Measurements from ENCODE around the gene BNIP3.

DNA sequence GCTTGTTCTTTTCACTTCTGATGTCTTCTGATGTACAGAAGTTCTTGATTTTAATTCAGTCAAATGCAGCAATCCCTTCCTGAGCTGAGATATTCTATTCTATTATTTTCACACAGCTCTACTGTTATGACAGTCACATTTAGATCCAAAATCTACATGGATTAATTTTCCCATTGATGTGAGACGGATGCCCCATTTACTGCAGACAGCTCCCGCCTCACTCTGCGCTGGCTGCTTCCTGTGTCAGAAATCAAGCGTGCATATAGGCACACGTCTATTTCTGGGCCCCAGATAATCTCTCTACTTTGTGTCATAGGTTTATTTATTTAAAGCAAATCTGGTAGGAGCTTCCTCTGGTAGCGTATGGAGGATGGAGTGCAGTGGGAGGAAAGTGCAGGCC lies 6.7 kb downstream of the BNIP3 start:
- TF ChIP-seq, protein P1, sequence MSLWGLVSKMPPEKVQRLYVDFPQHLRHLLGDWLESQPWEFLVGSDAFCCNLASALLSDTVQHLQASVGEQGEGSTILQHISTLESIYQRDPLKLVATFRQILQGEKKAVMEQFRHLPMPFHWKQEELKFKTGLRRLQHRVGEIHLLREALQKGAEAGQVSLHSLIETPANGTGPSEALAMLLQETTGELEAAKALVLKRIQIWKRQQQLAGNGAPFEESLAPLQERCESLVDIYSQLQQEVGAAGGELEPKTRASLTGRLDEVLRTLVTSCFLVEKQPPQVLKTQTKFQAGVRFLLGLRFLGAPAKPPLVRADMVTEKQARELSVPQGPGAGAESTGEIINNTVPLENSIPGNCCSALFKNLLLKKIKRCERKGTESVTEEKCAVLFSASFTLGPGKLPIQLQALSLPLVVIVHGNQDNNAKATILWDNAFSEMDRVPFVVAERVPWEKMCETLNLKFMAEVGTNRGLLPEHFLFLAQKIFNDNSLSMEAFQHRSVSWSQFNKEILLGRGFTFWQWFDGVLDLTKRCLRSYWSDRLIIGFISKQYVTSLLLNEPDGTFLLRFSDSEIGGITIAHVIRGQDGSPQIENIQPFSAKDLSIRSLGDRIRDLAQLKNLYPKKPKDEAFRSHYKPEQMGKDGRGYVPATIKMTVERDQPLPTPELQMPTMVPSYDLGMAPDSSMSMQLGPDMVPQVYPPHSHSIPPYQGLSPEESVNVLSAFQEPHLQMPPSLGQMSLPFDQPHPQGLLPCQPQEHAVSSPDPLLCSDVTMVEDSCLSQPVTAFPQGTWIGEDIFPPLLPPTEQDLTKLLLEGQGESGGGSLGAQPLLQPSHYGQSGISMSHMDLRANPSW (CRISPR knock-in tag; conservative IDR thresholded peaks at IDR 0.05; ENCODE audit: low read depth): no peak
- TF ChIP-seq, protein P2, sequence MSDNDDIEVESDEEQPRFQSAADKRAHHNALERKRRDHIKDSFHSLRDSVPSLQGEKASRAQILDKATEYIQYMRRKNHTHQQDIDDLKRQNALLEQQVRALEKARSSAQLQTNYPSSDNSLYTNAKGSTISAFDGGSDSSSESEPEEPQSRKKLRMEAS (CRISPR knock-in tag; IDR thresholded peaks at IDR 0.05): no peak
- TF ChIP-seq, protein P3, sequence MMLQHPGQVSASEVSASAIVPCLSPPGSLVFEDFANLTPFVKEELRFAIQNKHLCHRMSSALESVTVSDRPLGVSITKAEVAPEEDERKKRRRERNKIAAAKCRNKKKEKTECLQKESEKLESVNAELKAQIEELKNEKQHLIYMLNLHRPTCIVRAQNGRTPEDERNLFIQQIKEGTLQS (CRISPR knock-in tag; conservative IDR thresholded peaks at IDR 0.05): no peak
- TF ChIP-seq, protein P4, sequence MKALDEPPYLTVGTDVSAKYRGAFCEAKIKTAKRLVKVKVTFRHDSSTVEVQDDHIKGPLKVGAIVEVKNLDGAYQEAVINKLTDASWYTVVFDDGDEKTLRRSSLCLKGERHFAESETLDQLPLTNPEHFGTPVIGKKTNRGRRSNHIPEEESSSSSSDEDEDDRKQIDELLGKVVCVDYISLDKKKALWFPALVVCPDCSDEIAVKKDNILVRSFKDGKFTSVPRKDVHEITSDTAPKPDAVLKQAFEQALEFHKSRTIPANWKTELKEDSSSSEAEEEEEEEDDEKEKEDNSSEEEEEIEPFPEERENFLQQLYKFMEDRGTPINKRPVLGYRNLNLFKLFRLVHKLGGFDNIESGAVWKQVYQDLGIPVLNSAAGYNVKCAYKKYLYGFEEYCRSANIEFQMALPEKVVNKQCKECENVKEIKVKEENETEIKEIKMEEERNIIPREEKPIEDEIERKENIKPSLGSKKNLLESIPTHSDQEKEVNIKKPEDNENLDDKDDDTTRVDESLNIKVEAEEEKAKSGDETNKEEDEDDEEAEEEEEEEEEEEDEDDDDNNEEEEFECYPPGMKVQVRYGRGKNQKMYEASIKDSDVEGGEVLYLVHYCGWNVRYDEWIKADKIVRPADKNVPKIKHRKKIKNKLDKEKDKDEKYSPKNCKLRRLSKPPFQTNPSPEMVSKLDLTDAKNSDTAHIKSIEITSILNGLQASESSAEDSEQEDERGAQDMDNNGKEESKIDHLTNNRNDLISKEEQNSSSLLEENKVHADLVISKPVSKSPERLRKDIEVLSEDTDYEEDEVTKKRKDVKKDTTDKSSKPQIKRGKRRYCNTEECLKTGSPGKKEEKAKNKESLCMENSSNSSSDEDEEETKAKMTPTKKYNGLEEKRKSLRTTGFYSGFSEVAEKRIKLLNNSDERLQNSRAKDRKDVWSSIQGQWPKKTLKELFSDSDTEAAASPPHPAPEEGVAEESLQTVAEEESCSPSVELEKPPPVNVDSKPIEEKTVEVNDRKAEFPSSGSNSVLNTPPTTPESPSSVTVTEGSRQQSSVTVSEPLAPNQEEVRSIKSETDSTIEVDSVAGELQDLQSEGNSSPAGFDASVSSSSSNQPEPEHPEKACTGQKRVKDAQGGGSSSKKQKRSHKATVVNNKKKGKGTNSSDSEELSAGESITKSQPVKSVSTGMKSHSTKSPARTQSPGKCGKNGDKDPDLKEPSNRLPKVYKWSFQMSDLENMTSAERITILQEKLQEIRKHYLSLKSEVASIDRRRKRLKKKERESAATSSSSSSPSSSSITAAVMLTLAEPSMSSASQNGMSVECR (CRISPR knock-in tag; IDR thresholded peaks at IDR 0.05; ENCODE audit: borderline replicate concordance): no peak
- TF ChIP-seq, protein P5, sequence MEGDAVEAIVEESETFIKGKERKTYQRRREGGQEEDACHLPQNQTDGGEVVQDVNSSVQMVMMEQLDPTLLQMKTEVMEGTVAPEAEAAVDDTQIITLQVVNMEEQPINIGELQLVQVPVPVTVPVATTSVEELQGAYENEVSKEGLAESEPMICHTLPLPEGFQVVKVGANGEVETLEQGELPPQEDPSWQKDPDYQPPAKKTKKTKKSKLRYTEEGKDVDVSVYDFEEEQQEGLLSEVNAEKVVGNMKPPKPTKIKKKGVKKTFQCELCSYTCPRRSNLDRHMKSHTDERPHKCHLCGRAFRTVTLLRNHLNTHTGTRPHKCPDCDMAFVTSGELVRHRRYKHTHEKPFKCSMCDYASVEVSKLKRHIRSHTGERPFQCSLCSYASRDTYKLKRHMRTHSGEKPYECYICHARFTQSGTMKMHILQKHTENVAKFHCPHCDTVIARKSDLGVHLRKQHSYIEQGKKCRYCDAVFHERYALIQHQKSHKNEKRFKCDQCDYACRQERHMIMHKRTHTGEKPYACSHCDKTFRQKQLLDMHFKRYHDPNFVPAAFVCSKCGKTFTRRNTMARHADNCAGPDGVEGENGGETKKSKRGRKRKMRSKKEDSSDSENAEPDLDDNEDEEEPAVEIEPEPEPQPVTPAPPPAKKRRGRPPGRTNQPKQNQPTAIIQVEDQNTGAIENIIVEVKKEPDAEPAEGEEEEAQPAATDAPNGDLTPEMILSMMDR (IDR thresholded peaks at IDR 0.05): no peak
- no peak for TF ChIP-seq IRF2 (CRISPR knock-in tag; IDR thresholded peaks at IDR 0.05; ENCODE audit: borderline replicate concordance, low read depth)
- no peak for TF ChIP-seq SMAD3 (CRISPR knock-in tag; IDR thresholded peaks at IDR 0.05; ENCODE audit: borderline replicate concordance)
- TF ChIP-seq, protein P6, sequence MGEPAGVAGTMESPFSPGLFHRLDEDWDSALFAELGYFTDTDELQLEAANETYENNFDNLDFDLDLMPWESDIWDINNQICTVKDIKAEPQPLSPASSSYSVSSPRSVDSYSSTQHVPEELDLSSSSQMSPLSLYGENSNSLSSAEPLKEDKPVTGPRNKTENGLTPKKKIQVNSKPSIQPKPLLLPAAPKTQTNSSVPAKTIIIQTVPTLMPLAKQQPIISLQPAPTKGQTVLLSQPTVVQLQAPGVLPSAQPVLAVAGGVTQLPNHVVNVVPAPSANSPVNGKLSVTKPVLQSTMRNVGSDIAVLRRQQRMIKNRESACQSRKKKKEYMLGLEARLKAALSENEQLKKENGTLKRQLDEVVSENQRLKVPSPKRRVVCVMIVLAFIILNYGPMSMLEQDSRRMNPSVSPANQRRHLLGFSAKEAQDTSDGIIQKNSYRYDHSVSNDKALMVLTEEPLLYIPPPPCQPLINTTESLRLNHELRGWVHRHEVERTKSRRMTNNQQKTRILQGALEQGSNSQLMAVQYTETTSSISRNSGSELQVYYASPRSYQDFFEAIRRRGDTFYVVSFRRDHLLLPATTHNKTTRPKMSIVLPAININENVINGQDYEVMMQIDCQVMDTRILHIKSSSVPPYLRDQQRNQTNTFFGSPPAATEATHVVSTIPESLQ (CRISPR knock-in tag; IDR thresholded peaks at IDR 0.05): no peak
- TF ChIP-seq, protein P7, sequence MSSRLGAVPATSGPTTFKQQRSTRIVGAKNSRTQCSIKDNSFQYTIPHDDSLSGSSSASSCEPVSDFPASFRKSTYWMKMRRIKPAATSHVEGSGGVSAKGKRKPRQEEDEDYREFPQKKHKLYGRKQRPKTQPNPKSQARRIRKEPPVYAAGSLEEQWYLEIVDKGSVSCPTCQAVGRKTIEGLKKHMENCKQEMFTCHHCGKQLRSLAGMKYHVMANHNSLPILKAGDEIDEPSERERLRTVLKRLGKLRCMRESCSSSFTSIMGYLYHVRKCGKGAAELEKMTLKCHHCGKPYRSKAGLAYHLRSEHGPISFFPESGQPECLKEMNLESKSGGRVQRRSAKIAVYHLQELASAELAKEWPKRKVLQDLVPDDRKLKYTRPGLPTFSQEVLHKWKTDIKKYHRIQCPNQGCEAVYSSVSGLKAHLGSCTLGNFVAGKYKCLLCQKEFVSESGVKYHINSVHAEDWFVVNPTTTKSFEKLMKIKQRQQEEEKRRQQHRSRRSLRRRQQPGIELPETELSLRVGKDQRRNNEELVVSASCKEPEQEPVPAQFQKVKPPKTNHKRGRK (CRISPR knock-in tag; IDR thresholded peaks at IDR 0.05; ENCODE audit: borderline replicate concordance): no peak
- TF ChIP-seq ZNF423 (CRISPR knock-in tag; IDR thresholded peaks at IDR 0.05): no peak
- no peak for TF ChIP-seq ELF4 (CRISPR knock-in tag; IDR thresholded peaks at IDR 0.05; ENCODE audit: low read depth)

Measured in WTC11 (cell line).